Choroid plexus epithelial cell (primary cell): ENCODE measurements around the gene FSTL4.

Experiments
- DNase-seq: peaks from one replicate; pipeline ENCODE4 v3.0.0-alpha.2; 2010; ENCODE audit warnings: low read depth
- H3K4me3 ChIP-seq: 2 replicates; pipeline ENCODE4 v1.5.1; 2011; ENCODE audit warnings: low read depth, mild to moderate bottlenecking, control low read depth, low read length, moderate library complexity
- CTCF ChIP-seq: conservative IDR thresholded peaks from 2 replicates; pipeline ENCODE4 v1.5.1; 2011; ENCODE audit warnings: low read depth, mild to moderate bottlenecking, control low read depth, inconsistent platforms, low read length, moderate library complexity

FSTL4 gene

GRCh38 chr5:133523013-133523658, 89.2 kb downstream of the FSTL4 start:
- DNase-seq: no peak

GRCh38 chr5:133521801-133522200, 90.5 kb downstream of the FSTL4 start:
- no peak for TF ChIP-seq CTCF
- DNase-seq: no peak
- H3K4me3 ChIP-seq: no peak overlapping the region

More at GRCh38 chr5:133523013-133523658, 89.2 kb downstream of the FSTL4 start:
- H3K4me3 ChIP-seq: no peak overlapping the region
- no peak for TF ChIP-seq CTCF

- H3K4me3 ChIP-seq: no peak overlapping the region
- no peak for DNase-seq
- TF ChIP-seq CTCF: no peak
These were observed 91.2 kb downstream of the FSTL4 start for GRCh38 chr5:133520991-133521706.

- TF ChIP-seq CTCF: no peak
- DNase-seq: no peak
These were observed 92.3 kb downstream of the FSTL4 start for GRCh38 chr5:133520062-133520461.

GRCh38 chr5:133519191-133519590, 93.2 kb downstream of the FSTL4 start:
- no peak for DNase-seq
- TF ChIP-seq CTCF: no peak
- no peak overlapping the region for H3K4me3 ChIP-seq

More at GRCh38 chr5:133520062-133520461, 92.3 kb downstream of the FSTL4 start:
- no peak overlapping the region for H3K4me3 ChIP-seq

- TF ChIP-seq CTCF: no peak
- no peak overlapping the region for H3K4me3 ChIP-seq
- DNase-seq: no peak
These were observed 97.9 kb downstream of the FSTL4 start for GRCh38 chr5:133514456-133514855.

GRCh38 chr5:133512896-133513295, 99.4 kb downstream of the FSTL4 start:
- no peak overlapping the region for H3K4me3 ChIP-seq
- TF ChIP-seq CTCF: no peak
- DNase-seq: no peak
